ENCODE measurements around the gene ALOX5. TPM values are rescaled to one million over a fixed set of nuclear protein-coding genes. Genes with fewer than 3 reads are reported as not detected.
"Not testable (repeated sequence)": the region's sequence is repeated elsewhere in the genome, so short reads cannot be mapped to it uniquely, and the experiment has no call there.

The ALOX5 gene
- polyA plus RNA-seq, 3 donors, result 2.5 to 6.4 (median 4.9) TPM

GRCh38 chr10:45404087-45404769 lies 30.2 kb downstream of the ALOX5 start:
- DNase-seq, result no peak

GRCh38 chr10:45404770-45405120 lies 30.7 kb downstream of the ALOX5 start:
- DNase-seq, result no peak

- DNase-seq, result no peak
Measured at GRCh38 chr10:45407542-45407941, 33.5 kb downstream of the ALOX5 start.

GRCh38 chr10:45408421-45409319 lies 34.7 kb downstream of the ALOX5 start:
- no peak for DNase-seq

- not testable (repeated sequence) for DNase-seq
Measured at GRCh38 chr10:45409347-45409746, 35.3 kb downstream of the ALOX5 start.

GRCh38 chr10:45409782-45410181 lies 35.8 kb downstream of the ALOX5 start:
- DNase-seq, result no peak

- no peak for DNase-seq
Measured at GRCh38 chr10:45410489-45410806, 36.4 kb downstream of the ALOX5 start.

GRCh38 chr10:45410807-45411606 lies 37.0 kb downstream of the ALOX5 start:
- DNase-seq, result no peak

- DNase-seq, result no peak
Measured at GRCh38 chr10:45411607-45411940, 37.6 kb downstream of the ALOX5 start.

- DNase-seq, result not testable (repeated sequence)
Measured at GRCh38 chr10:45415062-45415461, 41.0 kb downstream of the ALOX5 start.

- no peak for DNase-seq
Measured at GRCh38 chr10:45416603-45417002, 42.6 kb downstream of the ALOX5 start.

- DNase-seq, result no peak
Measured at GRCh38 chr10:45417746-45418145, 43.7 kb downstream of the ALOX5 start.

- no peak for DNase-seq
Measured at GRCh38 chr10:45418417-45418848, 44.4 kb downstream of the ALOX5 start.

- DNase-seq, result peak; percentile 68
Measured at GRCh38 chr10:45418849-45419675, 45.0 kb downstream of the ALOX5 start.

- no peak for DNase-seq
Measured at GRCh38 chr10:45419676-45420025, 45.6 kb downstream of the ALOX5 start.

- DNase-seq, result peak; percentile 54
Measured at GRCh38 chr10:45420453-45421192, 46.6 kb downstream of the ALOX5 start.

GRCh38 chr10:45421221-45422097 lies 47.4 kb downstream of the ALOX5 start:
- DNase-seq, result no peak

GRCh38 chr10:45422207-45422865 lies 48.3 kb downstream of the ALOX5 start:
- no peak for DNase-seq

GRCh38 chr10:45422866-45423659 lies 49.0 kb downstream of the ALOX5 start:
- no peak for DNase-seq
